UCSD-AML1 (cell line): ENCODE measurements around the gene ARTN.

Experiments
- DNase-seq: peaks from one replicate; lab custom pipeline; 2025; ENCODE audit not compliant: unreplicated experiment; lab: John Stamatoyannopoulos, UW

Gene ARTN

GRCh38 chr1:43969746-43970466, 36.3 kb downstream of the ARTN start, which contains the start of gene DPH2:
Gene DPH2, plus strand, starts transcription at chr1:43970010. Its CDS starts 166 bp downstream, at chr1:43970176.
- DNase-seq = peak; percentile 95

- no peak for DNase-seq
Observed at GRCh38 chr1:43970502-43970901, 36.9 kb downstream of the ARTN start.

DNA sequence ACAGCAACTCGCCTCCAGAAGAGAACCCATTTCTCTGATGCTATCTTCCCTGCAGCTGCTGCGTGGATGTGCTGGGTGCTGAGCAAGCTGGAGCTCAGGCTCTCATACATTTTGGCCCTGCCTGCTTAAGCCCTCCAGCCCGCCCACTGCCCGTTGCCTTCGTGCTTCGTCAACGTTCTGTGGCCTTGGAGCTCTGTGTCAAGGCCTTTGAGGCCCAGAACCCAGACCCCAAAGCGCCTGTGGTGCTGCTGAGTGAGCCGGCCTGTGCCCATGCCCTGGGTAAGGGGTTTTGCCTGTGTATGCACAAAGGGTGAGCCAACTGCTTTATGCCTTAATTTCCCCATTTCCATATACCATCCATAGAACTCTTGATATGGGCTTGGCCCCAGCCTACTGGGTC, 37.3 kb downstream of the ARTN start:
- no peak for DNase-seq

GRCh38 chr1:43971336-43971980, 37.9 kb downstream of the ARTN start:
- DNase-seq = no peak

GRCh38 chr1:43973981-43974442, 40.4 kb downstream of the ARTN start:
- no peak for DNase-seq

DNA sequence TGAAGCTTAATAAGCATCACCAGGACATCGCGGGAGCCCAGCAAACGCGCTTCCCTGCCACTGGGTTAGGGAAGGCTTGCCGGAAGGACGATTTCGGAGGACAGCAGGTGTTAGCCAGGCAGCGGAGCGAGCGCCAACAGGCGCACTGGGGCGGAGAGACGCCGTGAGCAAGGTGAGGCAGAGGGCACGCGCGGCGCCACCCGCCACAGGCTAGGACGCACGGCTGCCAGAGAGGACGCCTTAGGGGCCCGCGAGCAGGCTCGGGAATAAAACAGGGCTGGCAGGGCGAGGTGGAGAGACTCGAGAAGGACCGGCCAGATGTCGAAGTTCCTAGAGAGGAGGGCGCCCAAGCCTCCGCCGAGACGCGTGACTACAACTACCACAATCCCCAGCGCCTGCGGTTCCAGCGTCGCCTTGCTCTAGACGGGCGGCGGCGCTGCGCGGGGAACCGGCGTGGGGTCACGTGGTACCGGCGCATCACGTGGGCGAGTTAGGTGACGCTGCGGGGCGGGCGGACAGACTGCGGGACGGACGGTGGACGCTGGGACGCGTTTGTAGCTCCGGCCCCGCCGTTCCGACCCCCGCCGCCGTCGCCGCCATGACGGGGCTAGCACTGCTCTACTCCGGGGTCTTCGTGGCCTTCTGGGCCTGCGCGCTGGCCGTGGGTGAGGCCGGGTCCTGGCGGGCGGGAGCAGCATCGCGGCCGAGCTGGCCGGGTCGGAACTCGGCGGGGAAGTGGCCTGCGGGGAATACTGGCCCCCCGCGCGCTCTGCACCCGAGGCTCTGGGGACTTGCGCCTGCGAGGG, 41.0 kb downstream of the ARTN start, which contains the start of gene ATP6V0B:
ATP6V0B (plus strand) TSS at position 518 of the 806 bp plus-strand sequence; CDS start at position 599, 81 bp downstream.
- peak; percentile 94 for DNase-seq

GRCh38 chr1:43975249-43975961, 41.8 kb downstream of the ARTN start:
- peak; percentile 63 for DNase-seq

GRCh38 chr1:43976045-43976444, 42.4 kb downstream of the ARTN start:
- DNase-seq = no peak

- DNase-seq = no peak
Observed at GRCh38 chr1:43976890-43977289, 43.3 kb downstream of the ARTN start.

DNA sequence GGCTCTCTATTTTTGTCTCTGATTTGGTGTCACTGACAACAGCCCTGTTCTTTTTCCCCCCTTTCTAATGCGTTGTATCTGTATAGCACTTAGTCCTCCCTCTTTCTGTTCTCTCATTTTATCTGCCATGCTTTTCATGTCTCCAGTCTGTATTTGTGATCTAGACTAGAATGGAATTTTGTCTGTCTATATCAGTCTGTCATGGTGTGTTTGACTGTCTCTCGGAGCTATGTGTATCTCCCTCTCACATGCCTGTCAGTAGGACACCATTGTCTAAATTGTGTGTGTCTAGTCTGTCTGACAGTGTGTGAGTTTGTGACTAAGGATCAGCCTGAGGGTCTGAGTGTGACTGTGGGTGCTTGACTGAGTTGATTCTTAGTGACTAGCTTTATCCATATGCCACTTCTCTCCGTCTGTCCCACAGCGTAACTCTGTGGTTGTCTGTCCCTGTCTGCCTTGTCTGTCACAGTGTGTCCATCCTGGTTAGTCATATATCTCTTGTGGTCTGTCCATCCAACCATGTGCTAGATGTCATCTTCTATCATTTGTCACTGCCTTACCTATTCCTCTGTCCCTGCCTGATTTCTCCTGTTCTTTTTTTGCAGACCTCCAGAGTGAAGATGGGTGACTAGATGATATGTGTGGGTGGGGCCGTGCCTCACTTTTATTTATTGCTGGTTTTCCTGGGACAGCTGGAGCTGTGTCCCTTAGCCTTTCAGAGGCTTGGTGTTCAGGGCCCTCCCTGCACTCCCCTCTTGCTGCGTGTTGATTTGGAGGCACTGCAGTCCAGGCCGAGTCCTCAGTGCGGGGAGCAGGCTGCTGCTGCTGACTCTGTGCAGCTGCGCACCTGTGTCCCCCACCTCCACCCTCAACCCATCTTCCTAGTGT, 44.0 kb downstream of the ARTN start:
- DNase-seq = no peak

GRCh38 chr1:43978264-43978550, 44.6 kb downstream of the ARTN start:
- no peak for DNase-seq

GRCh38 chr1:43978551-43979260, 45.1 kb downstream of the ARTN start, which contains the start of gene B4GALT2:
Gene B4GALT2, plus strand, starts transcription at chr1:43979210. Its CDS starts 1,951 bp downstream, at chr1:43981161.
- no peak for DNase-seq

- DNase-seq = no peak
Observed at GRCh38 chr1:43979261-43979527, 45.6 kb downstream of the ARTN start.

- DNase-seq = no peak
Observed at GRCh38 chr1:43979528-43980254, 46.1 kb downstream of the ARTN start.

DNA sequence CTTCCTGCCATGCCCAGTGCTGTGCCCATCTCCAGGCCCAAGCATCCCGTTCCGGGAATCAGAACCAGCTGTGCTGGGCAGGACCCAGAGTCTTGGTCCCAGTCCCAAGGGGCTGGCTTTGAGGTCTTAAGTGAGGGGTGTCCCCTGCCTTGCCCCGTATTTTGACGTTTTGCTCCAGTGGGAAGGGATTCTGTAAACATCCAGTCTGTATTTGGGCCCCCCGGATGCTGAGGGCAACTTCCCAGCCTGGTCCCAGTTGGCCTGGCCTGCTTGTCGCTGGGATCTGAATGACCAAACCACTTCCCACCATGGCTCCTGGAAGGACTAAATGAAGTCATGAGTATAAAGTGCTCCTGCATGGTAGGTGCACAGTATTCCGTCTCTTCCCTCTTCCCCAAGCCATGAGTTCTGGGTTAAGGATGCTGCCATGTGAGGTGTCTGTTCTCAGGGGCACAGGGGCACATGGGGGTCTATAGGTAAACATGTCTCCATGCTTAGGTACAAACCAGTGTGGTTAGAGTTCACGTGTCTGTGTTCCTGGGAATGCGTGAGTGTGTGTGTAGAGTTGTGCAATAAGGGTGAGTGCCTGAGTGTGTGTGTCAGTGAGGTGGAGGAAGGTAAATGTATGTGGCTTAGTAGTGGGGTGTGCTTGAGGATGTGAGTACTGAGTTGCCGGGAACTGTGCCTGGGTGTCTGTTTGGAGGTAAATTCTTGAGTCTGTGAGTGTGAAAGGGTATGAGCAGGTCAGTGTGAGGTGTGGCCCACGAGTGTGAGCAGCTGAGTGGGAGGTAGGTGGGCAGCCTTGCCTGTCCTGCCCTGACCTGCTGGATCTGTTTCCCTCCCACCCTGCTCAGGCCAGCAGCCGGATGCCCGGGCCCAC, 46.9 kb downstream of the ARTN start:
- no peak for DNase-seq

- DNase-seq = no peak
Observed at GRCh38 chr1:43981135-43981491, 47.5 kb downstream of the ARTN start.

GRCh38 chr1:43981636-43982035, 48.0 kb downstream of the ARTN start:
- no peak for DNase-seq

DNA sequence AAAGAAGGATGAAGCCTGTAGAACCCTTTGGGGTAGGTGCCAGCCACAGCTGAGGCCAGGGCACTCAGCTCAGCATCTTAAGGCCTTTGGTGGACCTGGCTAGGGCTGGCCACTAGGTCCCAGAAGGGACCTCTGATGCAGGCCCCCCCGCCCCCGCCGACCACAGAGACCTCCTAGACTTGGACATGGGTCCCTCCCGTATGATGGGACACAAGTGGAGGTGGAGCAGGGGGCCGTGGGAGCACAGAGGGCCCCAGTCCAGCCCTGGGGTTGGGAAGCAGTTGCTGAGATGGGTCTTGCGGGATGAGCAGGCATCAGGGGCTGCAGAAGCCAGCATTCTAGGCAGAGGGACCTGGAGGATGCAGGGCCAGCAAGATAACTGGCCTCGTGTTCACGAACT, 48.6 kb downstream of the ARTN start:
- DNase-seq = no peak
